HG03108 (cell line): ENCODE measurements around the gene ATP11B.
"Not testable (repeated sequence)": the region's sequence is repeated elsewhere in the genome, so short reads cannot be mapped to it uniquely, and the experiment has no call there.

Experiments used
- ATAC-seq: cut with Tn5 transposase; IDR thresholded peaks from one replicate; pipeline ENCODE4 v1.9.1; 2021; ENCODE audit warnings: moderate library complexity; ENCODE audit not compliant: unreplicated experiment

Gene ATP11B

DNA sequence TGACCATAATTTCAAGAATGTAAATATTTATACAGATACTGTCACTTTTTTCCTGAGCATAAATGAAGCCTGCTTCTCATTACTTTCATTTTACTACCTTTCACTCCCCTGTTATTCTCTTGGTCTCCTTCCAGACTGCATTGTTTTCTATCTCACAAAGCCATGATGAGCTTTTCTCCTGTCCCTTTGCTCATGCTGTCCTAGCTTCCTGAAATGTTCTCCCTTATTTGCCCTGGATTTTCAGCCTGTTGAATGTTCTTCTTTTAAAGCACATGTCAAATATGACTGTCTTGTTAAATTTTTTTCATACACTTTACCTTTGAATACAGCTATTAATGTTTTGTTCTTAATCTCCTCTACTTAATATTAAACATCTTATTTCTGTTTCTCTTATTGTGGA lies 31.7 kb downstream of the ATP11B start:
- no peak for ATAC-seq

DNA sequence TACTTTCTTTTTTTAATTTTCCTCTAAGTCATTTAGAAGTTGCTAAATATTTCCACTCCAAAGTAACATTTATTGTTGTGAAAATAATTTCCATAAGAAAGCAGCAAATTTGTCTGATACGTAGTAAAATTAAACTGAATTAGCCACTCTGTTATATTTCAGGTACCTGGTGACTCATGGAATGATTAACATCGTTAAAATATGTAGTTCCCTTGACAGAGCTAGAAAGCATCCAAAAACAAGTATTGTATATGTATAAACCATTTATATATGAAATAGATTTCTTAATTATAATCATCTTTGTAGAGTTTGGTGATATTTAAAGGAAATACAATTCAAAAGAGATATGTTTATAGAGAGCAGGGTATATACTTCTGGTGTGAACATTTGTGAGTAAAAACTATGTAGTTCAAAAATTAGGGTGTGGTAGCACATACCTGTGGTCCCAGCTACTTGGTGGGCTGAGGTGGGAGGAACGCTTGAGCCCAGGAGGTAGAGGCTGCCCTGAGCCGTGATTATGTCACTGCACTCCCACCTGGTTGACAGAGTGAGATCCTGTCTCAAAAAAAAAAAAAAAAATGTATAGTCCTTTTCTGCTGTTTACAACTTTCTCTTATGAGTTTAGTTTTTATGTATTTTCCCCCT lies 36.6 kb downstream of the ATP11B start:
- ATAC-seq = no peak

DNA sequence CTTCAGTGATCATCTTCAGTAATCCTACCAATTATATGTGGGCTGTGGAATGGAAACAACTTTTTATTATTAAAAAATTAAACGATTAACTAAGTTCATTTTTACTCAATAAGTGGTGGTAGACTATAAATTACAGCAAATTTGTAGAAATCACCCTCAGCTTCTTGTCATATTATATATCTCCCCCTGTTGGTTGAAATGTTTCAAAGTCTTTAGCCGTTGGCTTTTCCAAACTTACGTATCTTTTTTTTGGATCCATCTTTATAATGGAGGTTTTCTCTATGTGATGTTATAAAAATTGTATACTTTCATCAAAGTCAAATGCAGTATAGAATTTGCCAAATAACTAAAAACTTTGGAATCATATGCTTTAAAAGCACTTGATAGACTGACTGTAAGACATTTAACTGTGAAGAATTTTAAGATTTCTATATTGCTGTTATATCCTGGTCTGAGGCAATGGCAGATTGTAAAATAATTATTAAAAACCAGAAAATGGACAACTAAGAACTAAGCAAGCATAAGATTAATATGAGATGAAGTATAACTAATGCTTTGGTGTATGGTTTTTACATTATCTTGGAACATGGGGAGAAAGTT lies 44.7 kb downstream of the ATP11B start:
- no peak for ATAC-seq

DNA sequence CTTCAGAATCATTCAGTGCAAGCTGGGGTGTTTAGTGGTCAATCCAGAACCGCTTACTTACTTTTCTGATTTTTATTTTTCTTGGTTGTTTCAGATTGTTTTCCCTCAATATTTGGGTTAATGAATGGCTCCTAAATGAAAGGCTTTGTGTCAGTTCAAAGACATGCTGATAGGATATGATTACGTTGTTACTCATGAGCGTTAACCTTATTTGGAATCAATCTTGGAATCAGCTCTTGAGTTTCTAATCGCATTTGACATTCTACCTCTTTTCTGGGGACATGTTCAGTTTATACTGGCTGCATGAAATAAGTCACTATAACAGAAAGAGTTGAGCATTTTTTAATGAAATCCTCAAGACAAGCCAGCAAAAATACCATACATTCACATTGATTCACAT lies 50.2 kb downstream of the ATP11B start:
- no peak for ATAC-seq

DNA sequence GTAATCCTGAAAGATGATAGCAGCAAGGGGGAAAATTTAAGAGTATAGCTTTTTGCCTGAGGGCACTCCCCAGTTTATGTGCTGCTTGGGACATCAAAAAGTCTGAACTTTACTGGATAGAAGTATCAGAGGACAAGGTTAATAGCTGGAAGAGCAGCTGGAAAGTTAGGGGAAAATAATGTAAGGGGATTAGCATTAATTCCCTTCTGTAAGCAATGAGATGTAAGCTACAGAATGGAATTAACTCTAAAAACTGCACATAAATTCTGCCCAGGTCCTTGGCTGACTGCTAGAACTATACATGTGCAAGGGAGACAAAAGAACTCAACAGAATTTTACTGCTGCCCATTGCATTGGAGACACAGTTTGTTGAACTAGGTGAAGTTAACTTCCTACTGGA lies 55.6 kb downstream of the ATP11B start:
- no peak for ATAC-seq

DNA sequence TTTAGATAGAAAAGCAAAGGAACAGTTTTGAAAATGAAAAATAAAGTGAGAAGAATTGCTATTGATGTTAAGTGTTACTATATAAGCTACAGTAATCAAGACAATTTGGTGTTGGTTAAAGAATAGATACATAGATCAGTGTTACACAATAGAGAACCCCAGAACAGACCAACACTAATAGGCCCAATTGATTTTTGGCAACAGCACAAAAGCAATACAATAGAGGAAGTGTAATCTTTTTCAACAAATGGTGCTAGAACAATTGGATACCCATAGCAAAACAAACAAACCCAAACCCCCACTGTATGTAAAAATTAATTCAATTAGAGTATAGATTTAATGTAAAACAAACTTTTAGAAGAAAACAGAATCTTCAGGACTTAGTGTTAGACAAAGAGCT lies 61.8 kb downstream of the ATP11B start:
- ATAC-seq = no peak

DNA sequence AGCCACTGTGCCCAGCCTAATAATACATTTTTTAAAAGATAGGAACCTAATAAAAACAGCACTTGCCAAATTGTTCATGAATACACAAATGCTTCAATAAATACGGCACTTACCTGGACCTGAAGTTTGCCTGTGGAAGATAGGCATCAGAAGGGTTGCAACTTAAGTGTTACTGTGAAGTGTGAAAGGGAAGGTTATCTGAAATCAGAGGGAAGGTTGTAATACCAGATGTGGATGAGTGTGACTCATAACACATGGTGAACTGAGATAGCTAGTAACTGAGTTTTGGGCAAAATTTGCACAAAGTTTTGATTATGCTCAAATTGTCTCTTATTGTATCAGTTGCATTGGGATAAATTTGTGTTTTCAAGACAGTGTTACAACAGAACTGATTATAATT lies 68.0 kb downstream of the ATP11B start:
- ATAC-seq = no peak

DNA sequence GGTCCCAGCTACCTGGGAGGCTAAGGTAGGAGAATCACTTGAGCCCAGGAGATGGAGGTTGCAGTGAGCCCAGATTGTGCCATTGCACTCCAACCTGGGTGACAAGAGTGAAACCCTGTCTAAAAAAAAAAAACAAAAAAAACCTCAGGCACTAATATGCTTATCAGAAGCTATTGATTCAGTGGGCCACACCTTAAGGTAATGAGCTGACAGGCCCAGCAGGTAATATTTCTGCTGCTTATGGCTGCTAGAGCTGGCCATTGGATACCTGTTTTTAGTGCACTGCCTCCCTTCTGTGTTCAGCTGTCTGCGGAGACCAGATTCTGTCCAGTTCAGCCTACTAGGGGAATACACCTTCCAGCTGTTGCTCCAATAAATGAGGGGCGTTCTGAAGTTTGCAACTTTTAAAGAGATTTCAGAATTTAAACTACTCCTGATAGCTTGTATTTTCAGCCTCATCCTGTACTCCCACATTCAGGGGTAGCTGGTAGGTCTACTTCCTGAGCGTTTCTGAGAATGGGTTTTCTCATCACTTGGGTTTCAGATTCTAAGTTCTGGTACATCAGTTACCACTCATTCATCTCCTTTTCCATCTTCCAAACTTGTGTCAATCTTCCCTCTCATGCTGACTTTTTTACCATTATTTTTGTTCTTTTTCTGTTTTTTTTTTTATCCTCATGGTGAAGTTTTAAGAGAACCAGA lies 69.0 kb downstream of the ATP11B start:
- ATAC-seq = no peak

DNA sequence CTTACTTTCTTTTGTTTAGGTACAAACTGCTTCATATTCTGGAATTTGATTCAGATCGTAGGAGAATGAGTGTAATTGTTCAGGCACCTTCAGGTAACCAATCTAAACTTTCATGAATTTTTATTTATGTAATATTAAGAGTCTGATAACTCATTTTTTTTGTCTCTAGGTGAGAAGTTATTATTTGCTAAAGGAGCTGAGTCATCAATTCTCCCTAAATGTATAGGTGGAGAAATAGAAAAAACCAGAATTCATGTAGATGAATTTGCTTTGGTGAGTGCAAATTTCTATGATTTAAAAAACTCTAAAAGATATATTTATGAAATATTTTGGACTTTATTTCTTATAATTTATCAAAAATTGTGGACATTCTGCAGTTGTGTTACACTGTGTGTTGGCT lies 75.8 kb downstream of the ATP11B start:
- ATAC-seq = no peak

DNA sequence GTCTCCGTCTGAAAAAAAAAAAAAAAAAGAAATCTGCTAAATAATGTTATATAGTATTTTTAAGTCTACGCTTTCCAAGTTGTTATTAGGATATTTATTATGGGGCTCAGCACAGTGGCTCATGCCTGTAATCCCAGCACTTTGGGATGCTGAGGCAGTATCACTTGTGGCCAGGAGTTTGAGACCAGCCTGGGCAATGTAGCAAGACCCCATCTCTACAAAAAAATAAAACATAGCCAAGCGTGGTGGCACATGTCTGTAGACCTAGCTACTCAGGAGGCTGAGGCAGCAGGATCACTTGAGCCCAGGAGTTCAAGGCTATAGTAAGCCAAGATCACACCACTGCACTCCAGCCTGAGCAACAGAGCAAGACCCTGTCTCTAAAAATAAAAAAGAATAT lies 77.6 kb downstream of the ATP11B start:
- not testable (repeated sequence) for ATAC-seq

DNA sequence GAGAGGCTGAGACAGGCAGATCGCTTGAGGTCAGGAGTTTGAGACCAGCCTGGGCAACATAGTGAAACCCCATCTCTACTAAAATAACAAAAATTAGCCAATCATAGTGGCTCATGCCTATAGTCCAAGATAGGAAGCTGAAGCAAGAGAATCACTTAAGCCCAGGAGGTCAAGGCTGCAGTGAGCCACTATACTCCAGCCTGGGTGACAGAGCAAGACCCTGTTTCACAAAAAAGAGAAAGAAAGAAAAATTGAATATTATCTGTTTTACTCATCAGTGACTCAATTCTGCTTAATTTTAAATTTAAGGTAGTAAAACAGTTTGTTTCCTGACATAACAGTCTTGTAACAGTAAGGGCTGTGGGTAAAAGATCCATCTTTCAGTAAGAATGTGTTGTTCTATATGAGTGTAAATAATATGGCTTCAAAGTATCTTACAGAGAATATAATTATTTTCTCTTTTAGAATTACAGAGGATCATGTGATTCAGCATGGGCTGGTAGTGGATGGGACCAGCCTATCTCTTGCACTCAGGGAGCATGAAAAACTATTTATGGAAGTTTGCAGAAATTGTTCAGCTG lies 85.8 kb downstream of the ATP11B start:
- ATAC-seq = no peak

DNA sequence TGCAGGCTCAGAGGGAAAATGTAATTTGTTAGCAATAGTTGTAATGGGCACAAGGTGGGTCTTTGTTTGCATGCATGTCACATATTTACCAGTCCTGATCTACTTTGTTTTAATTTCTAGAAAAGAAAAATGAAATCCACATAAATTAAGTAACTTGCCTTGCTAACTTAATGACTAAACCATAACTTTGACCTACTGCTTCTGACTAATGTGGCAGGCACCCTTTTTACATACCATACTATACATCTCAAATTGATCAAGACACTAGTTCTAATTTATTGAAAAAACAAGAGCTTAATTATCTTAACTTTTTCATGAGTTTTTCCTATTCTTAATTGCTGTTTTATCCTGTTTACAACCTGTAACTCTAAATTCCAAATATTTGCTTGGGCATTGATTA lies 93.2 kb downstream of the ATP11B start:
- no peak for ATAC-seq

DNA sequence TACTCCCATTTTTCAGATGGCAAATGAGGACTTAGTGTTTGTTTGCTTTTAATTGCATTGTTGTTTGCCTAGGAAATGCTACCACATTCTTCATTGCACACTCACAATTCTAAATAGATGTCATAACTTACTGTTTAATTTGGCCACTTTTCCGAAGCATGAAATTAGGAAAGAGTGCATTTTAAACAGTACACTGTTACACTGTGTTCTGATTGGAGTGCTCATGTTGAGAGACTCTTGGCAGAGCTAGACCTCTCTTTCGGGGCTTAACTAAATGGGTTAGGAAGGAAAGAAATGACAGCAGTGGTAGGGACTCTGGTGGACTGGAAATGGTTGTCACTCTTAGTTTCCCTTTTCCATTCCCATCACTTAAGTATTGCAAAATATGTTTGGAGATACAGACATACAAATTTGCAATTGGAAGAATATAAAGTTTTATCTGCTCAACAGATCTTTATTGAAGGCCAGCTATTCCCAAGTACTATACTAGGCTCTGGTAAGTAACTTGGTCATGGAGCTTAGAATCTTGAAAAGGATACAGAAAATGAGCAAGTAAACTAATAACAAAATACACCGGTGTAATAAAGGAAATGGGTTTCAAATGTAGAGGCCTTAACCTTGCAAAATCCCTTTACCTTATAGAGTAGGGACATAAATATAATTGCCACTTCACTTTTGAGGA lies 96.8 kb downstream of the ATP11B start:
- ATAC-seq = no peak

DNA sequence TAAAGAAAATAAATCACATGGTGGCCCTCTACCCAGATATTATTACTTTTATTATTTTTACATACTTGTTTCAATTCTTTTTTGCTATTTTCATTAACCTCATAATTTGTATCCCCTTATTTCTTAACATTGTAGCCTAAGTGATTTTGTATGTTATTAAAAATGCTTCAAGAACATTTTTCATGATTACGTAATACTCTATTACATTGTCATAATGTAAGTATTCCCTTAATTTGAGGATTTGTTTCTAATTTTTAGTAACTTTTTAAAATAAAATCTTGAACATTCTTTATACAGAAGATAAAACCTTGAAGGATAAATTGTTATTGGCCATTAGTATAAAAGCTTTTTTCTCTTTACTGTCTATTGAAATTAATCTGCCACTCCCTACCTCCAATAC lies 98.1 kb downstream of the ATP11B start:
- ATAC-seq = no peak

DNA sequence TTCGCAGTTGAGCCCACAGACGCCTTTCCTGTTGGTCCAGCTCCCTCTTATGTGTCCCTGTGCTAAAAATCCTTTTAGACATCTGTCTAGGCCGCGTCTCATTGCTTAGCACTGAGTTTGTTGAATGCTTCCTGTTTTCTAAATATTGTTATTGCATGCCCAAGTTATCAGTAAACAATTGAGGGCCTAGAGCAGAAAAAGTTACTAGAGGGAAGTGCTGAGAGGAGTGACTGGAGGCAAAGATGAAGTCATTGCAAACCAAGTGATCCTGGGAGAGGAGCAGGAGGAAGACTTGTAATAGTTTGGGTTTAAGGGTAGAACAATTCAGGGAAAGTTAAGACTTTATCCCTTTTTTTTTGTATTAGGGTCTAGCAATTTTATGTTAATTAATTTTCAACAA lies 98.9 kb downstream of the ATP11B start:
- ATAC-seq = no peak

DNA sequence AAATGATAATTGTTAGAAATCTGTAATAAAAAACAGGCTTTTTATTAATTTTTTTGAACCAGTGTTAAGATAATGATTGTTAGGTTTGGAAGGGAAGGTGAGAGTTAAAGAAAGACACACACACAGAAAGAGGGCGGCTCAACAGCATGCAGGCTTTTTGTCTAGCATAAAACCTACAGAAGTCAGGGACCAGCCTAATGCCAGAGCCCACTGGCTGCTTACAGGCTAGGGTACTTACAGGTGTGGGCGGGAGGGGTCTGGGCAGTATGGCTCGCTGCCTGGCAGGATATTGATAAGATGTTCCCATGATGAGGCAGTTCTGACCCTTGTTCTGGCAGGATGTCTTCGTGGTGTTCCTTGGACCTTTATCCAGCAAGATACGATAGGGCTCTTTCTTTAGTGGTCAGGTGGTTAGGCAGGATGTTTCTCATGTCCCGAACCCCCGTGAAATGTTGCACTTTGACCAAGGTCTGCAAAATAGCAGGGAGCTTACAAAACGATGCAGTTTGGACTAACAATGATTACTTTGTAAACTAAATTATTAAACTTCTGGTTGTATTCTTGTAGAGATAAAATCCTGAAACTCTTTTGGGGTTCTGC lies 102.3 kb downstream of the ATP11B start:
- ATAC-seq = no peak

DNA sequence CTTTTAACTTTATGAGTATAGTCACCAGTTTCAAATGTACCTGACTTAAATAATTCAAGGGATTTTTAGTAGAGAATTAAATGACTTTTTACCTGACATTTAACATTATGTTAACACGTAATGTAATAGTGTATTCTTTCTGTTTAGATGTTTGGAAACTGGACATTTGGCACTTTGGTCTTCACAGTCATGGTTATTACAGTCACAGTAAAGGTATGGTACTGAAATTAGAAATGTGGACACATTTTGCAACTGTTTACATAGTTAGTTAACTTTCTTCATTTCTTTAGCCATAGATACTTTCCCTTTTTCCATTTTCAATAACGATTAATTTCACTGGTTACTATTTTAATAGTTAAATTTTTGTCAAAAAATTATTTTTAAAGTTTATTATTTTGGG lies 103.2 kb downstream of the ATP11B start:
- no peak for ATAC-seq

DNA sequence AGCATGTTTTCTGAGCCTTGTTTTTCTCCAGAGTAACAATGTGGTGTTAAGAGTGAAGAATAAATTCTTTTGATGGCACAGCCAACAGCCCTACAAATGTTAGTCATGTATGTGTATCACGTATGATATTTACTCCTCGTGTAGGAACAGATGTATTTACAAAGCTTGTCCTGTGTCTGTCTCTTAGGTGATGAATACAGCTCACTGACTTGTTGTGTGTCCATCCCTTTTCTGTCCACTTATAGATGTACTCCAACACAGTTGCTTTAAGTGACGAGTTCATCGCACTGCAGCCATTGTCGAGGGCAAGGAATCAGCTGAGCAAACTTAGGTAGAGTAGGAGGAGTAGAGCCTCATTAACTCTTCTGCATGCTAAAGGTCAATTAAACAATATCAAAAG lies 108.9 kb downstream of the ATP11B start:
- ATAC-seq = no peak

DNA sequence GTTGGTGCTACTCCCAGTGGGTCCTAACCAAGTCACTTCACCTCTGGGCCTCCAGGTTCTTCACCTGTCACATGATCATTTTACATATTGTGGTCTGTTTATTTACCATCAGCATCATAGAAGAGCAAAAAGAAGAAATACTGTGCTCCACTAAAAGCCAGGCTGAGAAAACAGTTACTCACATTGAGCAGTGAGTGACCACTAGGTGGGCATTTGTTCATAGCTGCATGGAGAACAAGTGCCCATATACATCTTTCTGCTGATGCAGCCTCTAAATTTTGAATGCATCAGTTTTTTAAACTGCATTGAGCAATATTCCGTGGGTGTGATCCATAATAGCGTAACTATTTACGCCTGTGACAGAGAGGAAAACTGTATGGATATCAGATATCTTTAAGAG lies 110.9 kb downstream of the ATP11B start:
- ATAC-seq = no peak

DNA sequence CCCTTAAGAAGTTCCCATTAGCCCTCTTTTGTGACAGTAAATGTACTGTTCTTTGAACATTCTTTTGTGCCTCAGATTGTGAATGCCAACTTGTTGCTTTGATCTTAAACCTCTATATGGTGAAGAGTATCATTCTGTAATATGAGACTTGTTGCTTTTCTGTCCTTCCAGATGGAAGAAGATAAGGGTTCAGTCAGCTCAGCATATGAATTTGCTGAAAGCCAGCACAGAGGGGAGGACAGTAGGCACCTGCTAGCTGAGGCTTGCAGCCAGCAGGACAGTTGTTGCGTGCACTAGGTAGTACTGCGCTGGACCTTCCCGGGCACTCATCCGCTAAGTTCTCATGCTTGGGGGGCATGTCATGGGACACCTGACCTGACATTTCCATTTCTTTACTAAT lies 112.3 kb downstream of the ATP11B start:
- no peak for ATAC-seq

DNA sequence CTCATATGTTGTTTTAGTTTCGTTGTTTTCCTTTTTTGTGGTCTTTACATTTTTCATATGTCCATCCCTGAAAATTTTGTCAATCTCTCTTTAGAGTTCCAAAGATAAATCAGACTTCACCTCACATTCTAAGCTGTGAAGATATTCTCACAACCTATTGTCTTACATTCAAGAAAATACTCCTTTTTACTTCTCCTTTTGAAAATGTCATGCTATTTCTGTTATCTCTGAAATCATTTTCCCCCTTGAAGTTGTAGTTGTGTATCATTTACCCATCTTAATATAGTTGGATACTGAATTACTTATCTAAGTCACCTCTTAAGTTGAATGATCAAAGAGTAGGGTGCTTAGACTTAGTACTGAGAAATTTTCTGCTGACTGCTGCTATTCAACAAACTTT lies 112.7 kb downstream of the ATP11B start:
- ATAC-seq = no peak
